GM21367 (cell line): ENCODE data around the gene GYPE.
"Not testable (repeated sequence)": the region's sequence is repeated elsewhere in the genome, so short reads cannot be mapped to it uniquely, and the experiment has no call there.

Experiments
- ATAC-seq: cut with Tn5 transposase; IDR thresholded peaks from one replicate; pipeline ENCODE4 v1.9.1; 2021; ENCODE audit not compliant: unreplicated experiment

GYPE gene

DNA sequence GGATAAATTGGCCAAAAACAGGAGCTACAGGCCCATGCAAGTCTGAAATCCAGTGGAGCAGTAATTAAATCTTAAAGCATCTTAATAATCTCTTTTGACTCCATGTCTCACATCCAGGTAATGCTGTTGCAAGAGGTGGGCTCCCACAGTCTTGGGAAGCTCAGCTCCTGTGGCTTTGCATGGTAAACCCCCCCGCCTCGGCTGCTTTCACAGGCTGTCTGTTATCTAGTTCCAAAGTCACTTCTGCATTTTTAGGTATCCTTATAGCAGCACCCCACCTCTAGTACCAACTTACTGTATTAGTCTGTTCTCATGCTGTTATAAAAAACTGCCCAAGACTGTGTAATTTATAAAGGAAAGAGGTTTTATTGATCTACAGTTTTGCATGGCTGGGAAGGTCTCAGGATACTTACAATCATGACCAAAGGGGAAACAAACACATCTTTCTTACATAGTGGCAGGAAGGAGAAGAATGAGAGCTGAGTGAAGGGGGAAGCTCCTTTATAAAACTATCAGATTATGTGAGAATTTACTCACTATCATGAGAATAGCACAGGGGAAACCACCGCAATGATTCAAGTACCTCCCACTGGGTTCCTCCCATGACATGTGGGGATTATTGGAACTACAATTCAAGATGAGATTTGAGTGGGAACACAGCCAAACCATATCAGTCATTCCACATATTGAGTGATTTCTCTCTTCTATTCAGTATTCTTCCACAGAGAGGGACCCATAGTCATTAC lies 34.7 kb downstream of the GYPE start:
- not testable (repeated sequence) for ATAC-seq

DNA sequence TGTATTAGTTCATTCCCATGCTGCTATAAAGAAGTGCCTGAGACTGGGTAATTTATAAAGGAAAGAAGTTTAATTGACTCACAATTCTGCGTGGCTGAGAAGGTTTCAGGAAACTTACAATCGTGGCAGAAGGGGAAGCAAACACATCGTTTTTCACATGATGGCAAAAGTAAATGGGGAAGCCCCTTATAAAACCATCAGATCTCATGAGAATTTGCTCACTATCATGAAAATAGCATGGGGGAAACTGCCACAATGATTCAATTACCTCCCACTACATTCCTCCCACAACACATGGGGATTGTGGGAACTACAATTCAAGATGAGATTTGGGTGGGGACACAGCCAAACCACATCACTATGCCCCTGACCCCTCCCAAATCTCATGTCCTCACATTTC lies 35.4 kb downstream of the GYPE start:
- ATAC-seq, result not testable (repeated sequence)

DNA sequence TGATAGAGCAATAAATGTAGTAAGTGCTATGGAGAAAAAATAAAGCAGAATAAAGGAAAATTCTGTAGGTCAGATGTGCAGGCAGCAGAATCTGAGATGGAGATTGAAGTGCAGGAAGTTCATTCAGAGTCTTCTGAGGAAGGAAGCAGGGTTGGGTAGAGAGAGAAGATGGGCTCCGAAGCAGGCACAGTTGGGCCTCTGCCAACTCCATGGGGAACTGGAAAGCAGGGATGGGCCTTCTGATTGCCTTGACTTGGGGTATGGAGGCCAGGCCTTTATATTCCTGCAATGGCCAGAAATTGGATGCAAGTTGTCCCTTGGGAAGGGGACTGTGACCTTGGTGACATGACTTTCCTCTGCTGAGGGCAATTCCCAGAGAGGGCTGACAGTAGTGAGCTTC lies 42.6 kb downstream of the GYPE start:
- not testable (repeated sequence) for ATAC-seq

DNA sequence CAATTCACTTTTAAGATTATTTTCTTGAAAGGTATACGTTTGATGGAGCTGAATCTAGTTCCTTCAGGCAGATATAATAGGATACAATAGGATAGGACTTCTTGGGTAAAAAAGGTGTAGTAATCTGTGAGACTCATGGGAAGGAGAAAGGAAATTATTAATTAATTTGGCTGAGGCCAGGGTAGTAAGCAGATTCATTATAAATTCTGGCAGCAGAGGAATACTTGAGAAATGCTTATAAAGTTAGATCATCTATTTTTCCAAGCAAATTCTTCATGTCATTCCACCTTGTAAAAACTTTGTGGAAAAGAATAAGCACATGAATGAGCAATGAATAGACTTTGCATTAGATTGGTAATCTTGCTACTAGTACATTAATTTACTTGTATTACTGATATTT lies 46.9 kb downstream of the GYPE start:
- ATAC-seq, result no peak

DNA sequence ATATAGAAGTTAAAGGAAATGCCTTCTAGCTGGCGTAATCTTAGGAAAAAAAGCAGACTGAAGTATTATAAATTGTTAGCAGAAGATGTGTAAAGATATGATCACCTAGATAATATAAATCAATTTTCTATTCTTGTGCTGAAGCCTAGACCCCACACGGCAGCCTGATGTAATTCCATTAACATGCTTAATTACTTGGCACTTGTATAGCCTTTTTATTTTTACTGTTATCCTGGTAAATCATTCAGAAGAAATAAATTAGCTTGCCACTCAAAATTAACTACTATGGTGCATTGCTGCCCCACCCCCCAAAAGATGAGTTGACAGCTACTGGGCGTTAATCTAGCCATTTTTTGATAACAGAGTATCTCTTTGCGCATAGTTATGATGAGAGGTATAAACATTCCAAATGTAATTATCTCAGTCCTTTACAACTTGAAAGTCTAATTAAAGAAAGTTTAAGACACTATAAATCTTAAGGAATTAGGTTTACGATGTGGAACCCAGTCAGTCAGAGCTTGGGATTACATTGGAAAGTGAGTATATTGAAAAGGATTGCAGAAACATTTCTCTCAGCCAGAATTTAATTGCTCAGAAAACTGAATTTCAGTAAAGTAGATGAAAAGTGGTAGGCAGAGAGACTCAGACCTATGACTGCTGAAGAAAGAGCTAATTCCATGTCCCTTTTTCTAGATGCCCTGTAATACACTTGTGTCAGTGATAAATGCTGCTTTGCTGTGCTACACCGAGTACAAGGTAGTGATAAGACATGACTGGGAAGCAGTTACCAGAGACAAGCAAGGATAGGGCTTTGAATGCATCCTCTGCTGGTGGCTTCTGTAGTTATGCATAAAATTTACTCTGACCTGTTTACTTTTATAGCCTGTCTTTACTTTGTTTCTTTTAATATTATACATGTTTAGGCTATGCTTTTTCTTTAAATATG lies 47.7 kb downstream of the GYPE start:
- ATAC-seq, result not testable (repeated sequence)

DNA sequence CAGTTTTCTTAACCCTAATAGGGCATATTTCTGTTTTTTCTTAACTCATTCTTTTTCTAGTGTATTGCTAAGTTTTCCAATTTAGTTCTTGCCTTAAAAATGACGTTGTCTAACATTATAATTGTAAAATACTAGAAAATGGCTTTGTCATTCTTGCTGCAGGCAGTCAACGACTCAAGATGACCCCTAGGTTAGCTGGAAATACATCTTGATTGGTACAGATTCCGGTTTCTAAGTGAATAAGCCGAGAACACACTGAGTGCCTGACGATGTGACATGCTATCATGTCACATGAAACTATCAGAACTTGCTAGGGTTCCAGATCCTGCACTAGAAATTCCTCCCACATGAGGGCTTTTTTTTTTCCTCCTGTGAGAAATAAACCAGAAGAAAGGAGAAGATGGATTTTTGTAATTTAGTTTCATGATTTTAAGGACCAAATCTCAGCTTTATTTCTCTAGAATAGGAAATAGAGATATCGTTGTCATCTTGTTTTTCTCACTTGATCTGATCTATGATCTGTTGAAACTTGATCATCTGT lies 49.3 kb downstream of the GYPE start:
- not testable (repeated sequence) for ATAC-seq

DNA sequence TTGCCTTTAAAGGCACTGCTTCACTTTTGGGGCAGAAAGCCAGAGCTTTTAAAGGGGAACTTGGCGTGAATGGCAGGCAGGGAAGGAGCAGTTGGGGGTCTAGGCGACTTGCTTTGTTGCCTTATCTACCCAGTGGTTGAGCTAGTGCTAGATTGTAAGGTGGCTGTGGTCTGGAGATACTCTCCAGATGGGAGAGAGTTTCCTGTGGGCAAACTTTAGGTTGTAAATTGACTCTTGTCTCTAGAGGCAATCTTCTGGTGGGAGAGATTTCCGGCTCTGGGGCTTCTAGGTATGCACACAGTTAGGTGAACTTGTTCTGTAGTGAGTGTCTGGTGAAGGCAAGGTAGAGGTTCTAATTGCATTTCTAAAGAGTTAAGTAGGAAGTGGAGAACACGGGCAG lies 50.7 kb downstream of the GYPE start:
- not testable (repeated sequence) for ATAC-seq

DNA sequence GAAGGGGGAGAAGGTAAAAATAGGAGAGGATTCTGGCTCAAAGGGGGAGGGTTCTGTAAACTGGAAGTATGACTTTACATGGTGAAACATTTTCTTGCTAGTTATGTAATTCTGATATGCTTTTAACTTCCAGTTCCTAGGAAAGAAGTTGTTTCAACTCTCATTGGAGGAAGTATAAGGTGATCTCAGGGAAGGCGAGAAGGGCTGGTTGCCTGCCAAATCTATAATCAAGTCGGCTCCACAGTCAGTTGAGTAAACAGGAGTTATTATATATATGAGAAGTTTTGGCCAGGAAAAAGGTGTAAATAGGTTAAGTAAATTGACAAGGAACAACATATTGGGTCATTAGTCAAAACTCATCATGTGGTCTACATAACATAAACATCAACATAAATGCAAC lies 56.1 kb downstream of the GYPE start:
- not testable (repeated sequence) for ATAC-seq

DNA sequence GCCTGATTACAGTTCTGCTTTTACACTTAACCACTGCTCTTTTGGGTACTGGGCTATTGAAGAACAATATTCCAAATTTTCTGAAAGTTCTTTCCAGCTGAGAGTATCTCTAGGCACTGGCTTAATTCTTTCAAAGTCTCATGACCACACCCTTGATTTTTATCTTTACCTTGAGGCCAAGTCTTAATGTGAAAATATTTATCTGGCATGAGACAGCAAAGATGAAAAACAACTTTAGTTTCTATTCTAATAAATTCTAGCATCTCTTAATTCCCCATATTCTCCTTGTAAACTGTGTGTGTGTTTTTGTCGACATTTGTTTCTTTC lies 61.9 kb downstream of the GYPE start:
- ATAC-seq, result not testable (repeated sequence)

DNA sequence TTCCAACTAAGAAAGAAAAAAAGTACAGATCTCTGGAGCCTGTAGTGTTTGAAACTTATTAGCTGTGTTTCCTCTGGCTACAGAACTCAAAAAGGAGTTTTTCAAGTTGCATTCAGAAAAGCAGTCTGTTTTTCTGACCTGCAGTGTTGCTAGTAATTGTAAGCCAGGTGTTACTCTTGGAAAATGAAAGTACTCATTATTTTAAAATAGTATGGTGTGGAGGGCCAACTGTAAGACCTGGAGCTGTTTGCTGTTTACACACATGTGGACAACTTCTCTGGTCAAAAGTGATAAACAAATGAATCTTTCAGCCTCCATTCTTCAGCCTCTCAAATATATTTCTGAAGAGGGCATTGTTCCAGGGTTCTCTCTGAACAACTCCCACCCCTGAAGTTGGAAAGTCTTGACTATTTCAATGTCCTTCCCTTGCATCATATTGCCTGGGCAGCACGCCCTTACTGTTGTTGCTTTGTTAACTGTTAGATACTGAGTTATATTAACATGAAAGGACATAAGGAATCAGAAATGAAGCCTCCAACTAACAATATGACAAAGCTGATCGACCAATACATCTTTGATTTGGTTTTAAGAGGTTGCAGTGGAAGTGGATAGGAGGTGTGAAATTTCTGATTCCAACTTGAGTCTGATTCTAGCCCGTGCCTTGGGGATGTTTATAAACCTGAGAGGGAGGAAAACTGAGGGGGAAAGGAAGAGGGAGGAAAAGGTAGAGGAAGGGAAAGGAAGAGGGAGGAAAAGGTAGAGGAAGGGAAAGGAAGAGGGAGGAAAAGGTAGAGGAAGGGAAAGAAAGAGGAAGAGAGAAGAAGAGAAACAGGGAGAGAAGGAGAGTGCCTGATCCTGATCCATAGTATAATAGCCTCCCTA lies 62.5 kb downstream of the GYPE start:
- ATAC-seq, result not testable (repeated sequence)

DNA sequence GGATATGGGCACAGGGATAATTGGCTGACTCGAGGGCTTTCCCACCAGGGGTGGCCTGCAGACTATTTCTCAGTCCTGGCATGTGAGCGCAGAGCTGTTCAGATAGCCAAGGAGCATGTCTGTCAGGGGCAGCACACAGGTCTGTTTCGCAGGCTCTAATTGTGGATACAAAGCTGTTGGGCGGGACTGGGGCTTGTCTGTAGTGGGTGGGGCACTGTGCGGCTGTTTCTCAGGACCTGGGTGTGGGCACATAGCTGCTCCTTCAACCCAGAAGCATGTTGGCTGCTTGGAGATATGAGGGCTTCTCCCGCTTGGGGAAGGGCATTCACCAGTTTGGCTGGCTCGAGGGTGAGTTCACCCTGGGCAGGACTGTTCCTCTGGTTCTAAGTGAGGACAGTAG lies 65.9 kb downstream of the GYPE start:
- ATAC-seq, result not testable (repeated sequence)

DNA sequence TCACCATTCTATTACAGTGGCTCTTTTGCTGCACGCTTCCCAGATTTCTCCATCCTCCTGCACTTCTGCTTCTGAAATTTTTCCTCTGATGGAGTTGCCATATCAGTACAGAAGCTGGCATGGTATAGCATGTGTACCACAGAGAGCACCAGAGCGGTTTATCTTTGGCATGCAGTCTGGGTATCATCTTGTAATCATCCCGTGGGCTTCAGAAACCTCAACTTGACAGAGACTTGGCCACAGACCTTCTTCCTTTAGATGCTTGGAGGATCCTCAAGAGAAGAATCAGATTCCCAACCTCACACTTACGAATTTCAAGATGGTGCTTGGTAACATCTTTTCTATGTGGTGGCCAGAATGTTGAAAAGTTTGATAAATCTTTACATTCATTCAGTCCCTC lies 71.2 kb downstream of the GYPE start:
- ATAC-seq, result not testable (repeated sequence)

DNA sequence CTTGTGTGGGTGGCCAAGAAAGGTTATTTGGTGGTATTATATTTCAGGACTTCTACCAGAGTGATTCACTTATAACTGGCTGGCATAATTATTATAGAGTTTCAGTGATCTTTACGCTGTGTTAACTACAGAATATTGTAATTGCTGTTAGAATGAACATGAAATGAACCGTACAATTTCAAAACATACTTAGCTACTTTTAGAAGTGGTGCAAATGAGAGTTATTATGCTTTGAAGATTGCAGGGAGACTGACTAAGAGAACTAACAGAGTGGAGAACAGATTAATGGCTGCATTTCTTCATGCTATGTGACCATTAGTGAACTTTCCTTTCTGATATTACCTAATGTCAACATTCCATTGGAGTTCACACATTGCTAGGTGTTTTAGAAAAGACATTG lies 71.7 kb downstream of the GYPE start:
- ATAC-seq, result not testable (repeated sequence)

DNA sequence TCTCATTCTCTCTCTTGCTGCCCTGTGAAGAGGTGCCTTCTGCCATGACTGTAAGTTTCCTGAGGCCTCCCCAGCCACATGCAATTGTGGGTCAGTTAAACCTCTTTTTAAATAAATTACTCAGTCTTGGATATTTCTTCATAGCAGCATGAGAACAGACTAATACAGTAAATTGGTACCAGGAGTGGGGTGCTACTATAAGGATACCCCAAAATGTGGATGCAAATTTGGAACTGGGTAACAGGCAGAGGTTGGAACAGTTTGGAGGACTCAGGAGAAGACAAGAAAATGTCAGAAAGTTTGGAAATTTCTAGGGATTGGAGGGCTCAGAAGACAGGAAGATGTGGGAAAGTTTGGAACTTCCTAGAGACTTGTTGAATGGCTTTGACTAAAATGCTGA lies 74.8 kb downstream of the GYPE start:
- ATAC-seq, result not testable (repeated sequence)

DNA sequence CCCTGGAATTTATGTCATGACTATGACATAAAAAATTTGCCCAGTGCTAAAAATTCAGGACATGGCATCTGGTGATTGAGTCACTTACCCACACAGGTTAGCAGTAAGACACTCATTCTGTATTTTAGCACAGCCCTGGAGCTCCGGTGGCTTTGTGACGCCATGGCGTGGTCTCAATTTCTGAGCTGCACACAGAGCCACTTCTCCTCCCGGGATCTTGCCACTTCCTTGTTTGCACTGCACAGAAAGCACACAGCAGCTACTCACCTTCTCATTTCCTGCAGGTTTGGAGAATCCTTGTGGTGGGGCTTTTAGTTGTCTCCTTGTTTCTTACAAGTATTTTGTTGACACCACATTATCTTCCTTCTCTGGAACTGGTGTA lies 76.1 kb downstream of the GYPE start:
- not testable (repeated sequence) for ATAC-seq
